ENCODE results near the gene CC2D1A.

Gene CC2D1A

GRCh38 chr19:13942023-13942684 lies 36.2 kb downstream of the CC2D1A start:
- no peak for DNase-seq

- no peak for DNase-seq
These were observed 40.4 kb downstream of the CC2D1A start for GRCh38 chr19:13946414-13946813.

DNA sequence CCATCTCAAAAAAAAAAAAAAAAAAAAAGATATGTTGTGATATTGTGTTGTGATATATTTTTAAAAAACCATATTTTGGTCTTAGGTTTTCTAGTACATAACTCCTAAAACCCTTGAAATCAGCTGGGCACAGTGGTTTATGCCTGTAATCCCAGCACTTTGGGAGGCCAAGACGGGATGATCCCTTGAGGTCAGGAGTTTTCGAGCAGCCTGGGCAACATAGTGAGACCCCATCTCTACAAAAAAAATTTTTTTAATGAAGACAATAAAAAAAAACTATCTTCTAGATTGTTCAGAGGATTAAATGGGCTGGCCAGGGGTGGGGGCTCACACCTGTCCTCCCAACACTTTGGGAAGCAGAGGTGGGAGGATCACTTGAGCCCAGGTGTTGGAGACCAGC lies 45.0 kb downstream of the CC2D1A start:
- no peak for DNase-seq

GRCh38 chr19:13951799-13952153 lies 45.8 kb downstream of the CC2D1A start:
- DNase-seq: no peak

DNA sequence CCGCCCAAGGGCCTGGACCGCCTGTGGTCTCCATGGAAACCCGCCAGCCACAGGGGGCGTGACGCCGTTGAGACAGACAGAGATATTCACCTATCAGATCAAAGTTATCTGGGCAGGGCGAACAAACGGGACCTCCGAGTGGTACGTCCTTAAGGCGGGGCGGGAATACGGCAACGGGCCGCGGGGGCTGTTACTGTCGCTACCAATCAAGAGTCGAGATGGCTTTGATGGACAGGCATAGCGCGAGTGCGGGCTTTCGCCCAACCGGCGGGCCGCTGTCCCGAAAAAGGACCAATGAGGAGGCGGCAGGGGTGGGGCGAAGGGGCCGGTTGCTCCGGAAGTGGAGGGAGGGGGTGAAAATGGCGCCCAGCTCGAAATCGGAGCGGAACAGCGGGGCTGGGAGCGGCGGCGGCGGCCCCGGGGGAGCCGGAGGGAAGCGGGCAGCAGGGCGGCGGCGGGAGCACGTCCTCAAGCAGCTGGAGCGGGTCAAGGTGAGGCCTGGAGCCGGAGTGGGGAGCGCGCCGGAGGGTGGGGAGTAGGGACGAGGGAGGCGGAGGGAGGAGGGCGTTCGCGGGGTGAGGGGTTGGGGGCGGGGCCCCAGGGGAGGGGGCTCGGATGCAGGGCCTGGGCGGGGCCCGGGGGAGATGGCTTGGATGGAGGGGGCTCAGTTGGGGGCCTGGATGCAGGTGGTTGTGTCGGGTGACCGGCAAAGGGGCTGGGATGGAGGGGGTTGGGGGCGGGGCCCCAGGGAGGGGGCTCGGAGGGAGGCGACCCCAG lies 46.3 kb downstream of the CC2D1A start, which contains the start of gene DCAF15:
DCAF15 (plus strand) TSS at position 356 of the 777 bp plus-strand sequence; CDS start at position 360, 4 bp downstream.
- peak; percentile 98 to 100 for DNase-seq

DNA sequence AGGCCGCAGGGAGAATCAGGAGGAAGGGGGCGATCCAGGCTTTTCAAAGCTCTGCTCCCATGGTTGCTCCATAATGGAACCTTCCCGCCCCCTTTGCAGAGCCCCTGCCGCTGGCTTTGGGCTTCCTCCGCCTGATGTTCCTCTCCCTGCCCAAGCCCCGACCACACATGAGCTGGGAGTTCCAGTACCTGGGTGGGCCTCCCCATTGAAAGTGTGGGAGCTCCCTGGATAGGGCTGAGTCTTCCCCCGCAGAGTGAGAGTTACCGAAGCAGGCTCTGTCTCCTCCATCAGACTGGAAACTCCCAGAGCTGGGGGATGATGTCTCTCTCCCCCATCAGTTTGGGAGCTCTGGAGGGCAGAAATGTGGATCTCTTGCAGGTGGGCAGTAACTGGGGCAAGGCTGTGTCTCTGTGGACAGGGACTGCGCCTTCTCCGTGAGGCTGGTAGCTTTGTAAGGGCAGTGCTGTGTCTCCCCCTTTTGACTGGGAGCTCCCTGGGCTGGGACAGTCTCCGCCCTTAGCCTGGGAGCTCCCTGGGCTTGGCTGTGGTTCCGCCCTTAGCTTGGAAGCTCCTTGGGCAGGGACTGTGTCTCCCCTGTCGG lies 47.0 kb downstream of the CC2D1A start:
- no peak for DNase-seq

- no peak for DNase-seq
These were observed 48.2 kb downstream of the CC2D1A start for GRCh38 chr19:13954185-13954584.

- no peak for DNase-seq
These were observed 49.8 kb downstream of the CC2D1A start for GRCh38 chr19:13955662-13956364.

- no peak for DNase-seq
These were observed 50.4 kb downstream of the CC2D1A start for GRCh38 chr19:13956365-13956744.

DNA sequence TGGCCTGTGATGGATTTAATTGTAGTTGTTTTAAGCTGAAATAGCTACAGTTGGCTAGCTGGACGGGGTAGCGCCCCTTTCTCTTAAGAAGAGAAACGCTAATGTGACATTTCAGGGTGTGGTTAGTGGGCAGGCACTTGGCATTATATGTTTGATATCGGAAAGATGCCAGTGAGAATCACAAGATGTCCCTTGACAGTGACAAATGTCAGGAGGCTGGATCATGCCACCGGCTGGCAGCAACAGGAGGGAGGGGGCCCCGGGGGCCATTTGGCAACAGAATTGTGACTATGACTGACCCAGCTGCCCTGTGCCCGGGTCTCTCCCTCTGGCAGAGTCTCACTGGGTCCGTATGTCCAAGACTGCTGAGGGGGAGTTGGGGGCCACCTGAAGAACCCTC lies 51.0 kb downstream of the CC2D1A start:
- no peak for DNase-seq

- no peak for DNase-seq
These were observed 52.0 kb downstream of the CC2D1A start for GRCh38 chr19:13958043-13958442.

GRCh38 chr19:13959141-13959961 lies 53.4 kb downstream of the CC2D1A start:
- DNase-seq: no peak

DNA sequence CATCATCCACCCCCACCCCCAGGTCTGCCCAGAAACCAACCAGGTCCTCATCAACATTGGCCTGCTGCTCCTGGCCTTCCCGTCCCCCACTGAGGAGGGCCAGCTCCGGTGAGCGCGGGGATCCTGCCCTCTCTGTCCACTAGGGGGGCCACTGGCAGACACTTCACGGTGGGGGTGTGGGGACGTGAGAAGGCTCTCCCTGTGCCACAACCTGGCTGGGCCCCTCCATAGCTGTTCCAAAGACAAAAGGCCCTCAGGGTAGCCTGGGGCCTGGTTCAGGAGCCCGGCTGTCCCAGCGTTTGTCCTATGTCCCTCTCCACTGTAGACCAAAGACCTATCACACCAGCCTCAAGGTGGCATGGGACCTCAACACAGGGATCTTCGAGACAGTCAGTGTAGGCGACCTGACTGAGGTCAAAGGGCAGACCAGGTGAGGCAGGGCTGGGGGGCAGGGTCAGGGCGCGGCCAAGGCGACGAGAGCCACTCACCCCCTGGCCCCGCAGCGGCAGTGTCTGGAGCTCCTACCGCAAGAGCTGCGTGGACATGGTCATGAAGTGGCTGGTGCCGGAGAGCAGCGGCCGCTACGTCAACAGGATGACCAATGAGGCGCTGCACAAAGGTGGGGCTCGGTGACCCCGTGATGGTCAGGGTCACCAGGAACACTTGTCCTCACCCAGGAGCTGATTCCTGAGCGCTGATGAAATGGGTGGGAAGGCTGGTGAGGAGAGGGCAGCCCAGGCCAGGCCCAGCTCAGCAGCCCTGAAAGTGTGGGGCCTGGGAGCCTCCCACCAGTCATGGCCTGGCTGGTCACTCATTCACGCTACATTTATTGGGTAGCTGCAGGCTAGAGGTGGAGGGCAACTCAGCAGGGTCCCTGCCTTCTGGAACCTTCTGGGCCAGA lies 54.2 kb downstream of the CC2D1A start:
- no peak for DNase-seq

GRCh38 chr19:13960863-13961784 lies 55.1 kb downstream of the CC2D1A start:
- DNase-seq: no peak

DNA sequence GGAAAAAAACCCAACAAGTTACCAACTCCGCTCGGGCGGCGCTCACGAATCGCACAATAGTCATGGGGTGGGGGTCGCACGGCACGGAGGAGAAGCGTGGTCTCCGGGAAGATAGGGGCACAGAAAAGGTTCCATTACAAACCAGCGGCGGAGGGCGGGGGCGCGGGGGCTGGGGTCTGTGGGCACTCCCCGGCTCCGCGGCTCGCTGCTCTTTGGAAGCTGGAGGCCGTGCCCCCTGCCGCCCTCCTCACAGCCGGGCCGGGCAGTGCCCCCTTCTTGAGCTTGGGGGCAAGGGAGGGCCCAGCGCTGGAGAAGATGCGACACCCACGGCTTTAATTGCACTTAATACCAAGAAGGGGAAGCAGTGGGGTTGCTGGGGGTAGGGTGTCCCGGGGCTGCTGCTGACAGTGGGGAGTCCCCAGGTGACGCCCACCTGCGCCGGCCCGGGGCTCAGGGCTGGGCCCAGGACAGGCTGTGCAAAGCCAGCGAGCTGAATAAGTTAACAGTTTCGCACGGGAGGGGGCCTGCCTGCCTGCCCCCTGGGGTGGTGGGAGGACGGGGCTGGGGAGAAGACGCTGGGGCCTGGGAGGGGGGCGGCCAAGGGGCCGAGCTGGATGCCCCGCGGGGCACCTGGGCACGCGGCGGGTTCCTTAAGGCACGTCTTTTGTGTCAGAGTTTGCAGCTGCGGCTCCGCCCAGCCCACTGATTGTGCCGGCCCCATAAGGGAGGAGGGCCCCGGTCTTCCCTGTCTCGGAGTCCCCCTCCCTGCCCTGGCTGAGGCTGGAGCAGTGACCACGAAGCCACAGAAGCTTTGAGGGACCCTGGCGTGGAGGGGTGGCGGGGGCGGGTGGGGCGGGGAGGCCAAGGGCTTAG lies 56.1 kb downstream of the CC2D1A start:
- DNase-seq: no peak

GRCh38 chr19:13962699-13963602 lies 57.0 kb downstream of the CC2D1A start:
- DNase-seq: no peak

- DNase-seq: no peak
These were observed 57.7 kb downstream of the CC2D1A start for GRCh38 chr19:13963603-13964105.

DNA sequence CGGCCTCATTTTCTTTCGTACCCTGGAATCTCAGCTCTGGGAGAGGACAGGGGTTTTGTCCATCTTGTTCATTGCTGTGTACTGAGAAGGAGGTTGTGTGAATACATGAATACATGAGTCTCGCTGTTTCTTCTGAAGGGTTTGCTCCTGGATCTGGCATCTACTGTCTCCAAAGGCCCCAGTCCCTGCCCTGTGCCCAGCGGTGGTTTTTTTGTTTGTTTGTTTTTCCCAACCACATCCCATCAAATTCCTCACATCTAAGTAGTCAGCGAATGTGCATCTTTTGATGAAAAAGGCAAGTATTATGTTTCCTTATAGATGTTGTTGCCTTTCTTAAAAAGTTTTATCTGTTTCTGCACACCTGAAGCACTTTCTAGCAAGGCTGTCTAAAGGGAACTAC lies 58.8 kb downstream of the CC2D1A start:
- DNase-seq: no peak

Measured in NCI-H446 (cell line).